LNCaP clone FGC (cell line): ENCODE measurements around the gene DIO3.

Experiments
- DNase-seq: peaks from one replicate; pipeline ENCODE4 v3.0.0-alpha.2; 2011; ENCODE audit warnings: low read depth
- H3K4me3 ChIP-seq: 2 replicates; pipeline ENCODE4 v1.5.1; 2011; ENCODE audit warnings: mild to moderate bottlenecking, low read depth, low read length, control low read depth
- TF ChIP-seq, protein P1 (sequence below): IDR thresholded peaks from 2 replicates; pipeline ENCODE4 v1.5.1; 2012; ENCODE audit warnings: mild to moderate bottlenecking; ENCODE audit not compliant: control insufficient read depth, insufficient read depth; ENCODE audit errors: extremely low read depth

DIO3 gene

GRCh38 chr14:101603096-101603495 is 41.8 kb downstream of the DIO3 start:
- DNase-seq = no peak
- TF ChIP-seq, protein P1, sequence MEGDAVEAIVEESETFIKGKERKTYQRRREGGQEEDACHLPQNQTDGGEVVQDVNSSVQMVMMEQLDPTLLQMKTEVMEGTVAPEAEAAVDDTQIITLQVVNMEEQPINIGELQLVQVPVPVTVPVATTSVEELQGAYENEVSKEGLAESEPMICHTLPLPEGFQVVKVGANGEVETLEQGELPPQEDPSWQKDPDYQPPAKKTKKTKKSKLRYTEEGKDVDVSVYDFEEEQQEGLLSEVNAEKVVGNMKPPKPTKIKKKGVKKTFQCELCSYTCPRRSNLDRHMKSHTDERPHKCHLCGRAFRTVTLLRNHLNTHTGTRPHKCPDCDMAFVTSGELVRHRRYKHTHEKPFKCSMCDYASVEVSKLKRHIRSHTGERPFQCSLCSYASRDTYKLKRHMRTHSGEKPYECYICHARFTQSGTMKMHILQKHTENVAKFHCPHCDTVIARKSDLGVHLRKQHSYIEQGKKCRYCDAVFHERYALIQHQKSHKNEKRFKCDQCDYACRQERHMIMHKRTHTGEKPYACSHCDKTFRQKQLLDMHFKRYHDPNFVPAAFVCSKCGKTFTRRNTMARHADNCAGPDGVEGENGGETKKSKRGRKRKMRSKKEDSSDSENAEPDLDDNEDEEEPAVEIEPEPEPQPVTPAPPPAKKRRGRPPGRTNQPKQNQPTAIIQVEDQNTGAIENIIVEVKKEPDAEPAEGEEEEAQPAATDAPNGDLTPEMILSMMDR = no peak
- no peak overlapping the region for H3K4me3 ChIP-seq

DNA sequence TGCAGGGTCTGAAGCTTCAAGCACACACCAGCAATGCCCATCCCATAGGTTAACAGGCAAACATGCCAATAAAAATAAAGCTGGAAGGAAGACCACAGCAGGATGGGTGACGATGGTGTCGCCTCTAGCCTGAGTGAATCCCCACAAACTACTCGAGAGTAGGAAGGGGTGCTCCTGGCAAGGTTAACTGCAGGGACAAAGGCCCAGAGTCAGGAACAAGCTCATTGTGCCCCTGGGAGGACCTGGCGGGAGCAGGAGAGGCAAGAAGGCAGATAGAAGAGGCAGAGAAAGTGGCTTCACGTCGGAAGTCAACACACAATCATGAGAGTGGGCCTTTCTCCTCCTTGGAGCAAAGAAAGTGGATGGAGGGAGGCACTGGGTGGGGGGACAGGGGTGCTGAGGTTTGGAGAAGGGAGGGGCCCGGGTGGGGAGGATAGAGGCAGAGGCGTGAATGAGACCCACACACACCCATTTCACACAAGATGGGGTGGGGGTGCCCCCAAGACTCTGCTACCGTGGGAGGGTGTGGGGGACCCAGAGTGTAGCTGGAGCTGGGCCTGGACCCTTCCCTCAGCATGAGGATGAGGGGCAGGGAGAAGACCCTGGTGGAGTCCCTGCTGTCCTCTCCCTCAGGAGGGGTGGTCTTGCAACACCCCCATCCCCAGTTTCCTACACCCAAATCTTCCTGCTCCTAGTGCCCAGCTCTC is 43.1 kb downstream of the DIO3 start:
- no peak overlapping the region for H3K4me3 ChIP-seq
- no peak for DNase-seq
- TF ChIP-seq, protein P1 = no peak

GRCh38 chr14:101604935-101605780 is 43.9 kb downstream of the DIO3 start:
- TF ChIP-seq, protein P1 = no peak
- H3K4me3 ChIP-seq = no peak overlapping the region
- no peak for DNase-seq

DNA sequence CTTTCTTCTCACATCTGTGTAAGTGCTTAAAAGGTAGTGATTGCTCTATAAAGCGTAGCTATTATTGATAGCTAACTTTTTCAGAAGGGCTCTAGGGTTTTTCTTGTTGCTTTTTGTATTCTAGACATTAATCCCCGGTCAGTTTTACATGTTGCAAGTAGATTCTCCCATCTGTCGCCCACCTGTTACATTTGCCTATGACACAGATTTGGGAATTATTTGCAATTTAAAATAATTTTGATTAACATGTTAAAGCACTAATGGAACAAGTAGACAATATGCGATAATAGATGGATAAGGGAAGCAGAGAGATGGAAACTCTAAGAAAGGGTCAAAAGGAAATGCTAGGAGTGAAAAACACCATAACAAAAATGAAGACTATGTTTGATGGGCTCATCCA is 44.5 kb downstream of the DIO3 start:
- TF ChIP-seq, protein P1 = no peak
- no peak overlapping the region for H3K4me3 ChIP-seq
- DNase-seq = no peak
